ENCODE measurements around the gene DNM3. TPM values are rescaled to one million over a fixed set of nuclear protein-coding genes. Genes with fewer than 3 reads are reported as not detected.

Gene DNM3
- total RNA-seq, 1 experiment from 2014 or later: 2.7 TPM

DNA sequence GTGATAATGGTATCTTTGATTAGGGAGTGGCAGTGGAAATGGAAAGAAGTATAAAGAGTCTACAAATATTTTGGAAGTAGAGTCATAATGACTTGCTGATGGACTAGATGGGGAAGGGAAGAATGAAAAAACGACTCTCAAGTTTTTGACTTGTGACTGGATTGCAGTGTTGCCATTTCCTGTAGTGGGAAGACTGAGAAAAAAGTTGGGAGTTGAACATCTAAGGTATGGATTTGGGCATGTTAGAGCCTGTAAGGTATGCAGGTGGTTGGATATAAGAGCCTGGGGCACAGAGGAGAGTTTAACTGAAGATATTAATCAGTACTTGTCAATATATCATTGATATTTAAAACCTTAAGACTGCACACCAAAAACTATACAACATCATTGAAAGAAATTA, 19.4 kb downstream of the DNM3 start:
- TF ChIP-seq, protein P1, sequence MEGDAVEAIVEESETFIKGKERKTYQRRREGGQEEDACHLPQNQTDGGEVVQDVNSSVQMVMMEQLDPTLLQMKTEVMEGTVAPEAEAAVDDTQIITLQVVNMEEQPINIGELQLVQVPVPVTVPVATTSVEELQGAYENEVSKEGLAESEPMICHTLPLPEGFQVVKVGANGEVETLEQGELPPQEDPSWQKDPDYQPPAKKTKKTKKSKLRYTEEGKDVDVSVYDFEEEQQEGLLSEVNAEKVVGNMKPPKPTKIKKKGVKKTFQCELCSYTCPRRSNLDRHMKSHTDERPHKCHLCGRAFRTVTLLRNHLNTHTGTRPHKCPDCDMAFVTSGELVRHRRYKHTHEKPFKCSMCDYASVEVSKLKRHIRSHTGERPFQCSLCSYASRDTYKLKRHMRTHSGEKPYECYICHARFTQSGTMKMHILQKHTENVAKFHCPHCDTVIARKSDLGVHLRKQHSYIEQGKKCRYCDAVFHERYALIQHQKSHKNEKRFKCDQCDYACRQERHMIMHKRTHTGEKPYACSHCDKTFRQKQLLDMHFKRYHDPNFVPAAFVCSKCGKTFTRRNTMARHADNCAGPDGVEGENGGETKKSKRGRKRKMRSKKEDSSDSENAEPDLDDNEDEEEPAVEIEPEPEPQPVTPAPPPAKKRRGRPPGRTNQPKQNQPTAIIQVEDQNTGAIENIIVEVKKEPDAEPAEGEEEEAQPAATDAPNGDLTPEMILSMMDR (conservative IDR thresholded peaks at IDR 0.05): no peak
- Histone ChIP-seq H3K23me2 (ENCODE audit: insufficient read length, low read depth, low read length, poor library complexity, severe bottlenecking) (no peaks in the 10 kb centered on the region), H3K9ac (ENCODE audit: extremely low read depth, insufficient read length, low read length) (no peak overlapping the region), H3K27me3 (ENCODE audit: insufficient read depth, low read length) (no peaks in the 10 kb centered on the region), H3K14ac (ENCODE audit: insufficient read depth, low read length) (no peak overlapping the region), H3K27ac (ENCODE audit: insufficient read length, low read depth, low read length) (no peak overlapping the region), H3K56ac (ENCODE audit: insufficient read length, low read depth, low read length) (no peak overlapping the region), H4K91ac (ENCODE audit: insufficient read length, low read depth, low read length) (no peak overlapping the region), H3K79me2 (ENCODE audit: insufficient read depth, low read length) (no peaks in the 10 kb centered on the region), H3T11ph (ENCODE audit: low read length) (no peak overlapping the region), H3K18ac (ENCODE audit: insufficient read length, low read depth, low read length) (no peak overlapping the region), H3K4me1 (ENCODE audit: insufficient read depth, low read length) (no peaks in the 10 kb centered on the region), H4K5ac (ENCODE audit: insufficient read length, low read depth, low read length) (no peak overlapping the region), H3K9me3 (ENCODE audit: control insufficient read depth, low read depth, low read length) (no peaks in the 10 kb centered on the region), H4K20me1 (ENCODE audit: control insufficient read depth, insufficient read depth, insufficient read length) (no peaks in the 10 kb centered on the region), H2BK120ac (ENCODE audit: low read depth, low read length, poor library complexity, severe bottlenecking) (no peak overlapping the region), H2AK5ac (ENCODE audit: insufficient read length, low read length) (no peak overlapping the region), H4K8ac (replicated peaks; ENCODE audit: insufficient read length, low read depth, low read length) (no peak overlapping the region), H2BK15ac (ENCODE audit: low read depth, low read length) (no peak overlapping the region), H2BK12ac (ENCODE audit: insufficient read length, low read depth, low read length) (no peak overlapping the region), H3K23ac (ENCODE audit: insufficient read length, low read depth, low read length) (no peak overlapping the region), H2BK5ac (ENCODE audit: insufficient read length, low read length) (no peak overlapping the region), H2BK20ac (ENCODE audit: low read depth, low read length, poor library complexity, severe bottlenecking) (no peak overlapping the region), H3K4ac (ENCODE audit: low read depth, low read length) (no peak overlapping the region), H3K79me1 (ENCODE audit: insufficient read depth, low read depth, low read length, poor library complexity, severe bottlenecking) (no peaks in the 10 kb centered on the region), H3K4me2 (ENCODE audit: insufficient read depth, insufficient read length, low read length) (no peak overlapping the region), H2AFZ (ENCODE audit: low read length) (no peak overlapping the region)
- Mint-ChIP-seq H3K4me3 (no peak overlapping the region), H3K27me3 (ENCODE audit: low read depth) (no peaks in the 10 kb centered on the region), H3K27ac (no peak overlapping the region), H3K36me3 (ENCODE audit: insufficient read depth in 1 of 3, low read depth in 3 of 3) (no peaks in the 10 kb centered on the region; a peak in 2 of 7 replicates), H3K4me1 (peaks cover 2 to 3% of the 10 kb centered on the region in 2 experiments; a peak in 1 of 4 replicates), H3K9me3 (no peaks in the 10 kb centered on the region)
- DNase-seq: no peak
- no CpG with 5 or more reads among the region's 1 CpG for WGBS (ENCODE audit: extremely low coverage, insufficient read length, low lambda C conversion rate)
